GM19324 (cell line): ENCODE measurements around the gene ETV7.
"Not testable (repeated sequence)": the region's sequence is repeated elsewhere in the genome, so short reads cannot be mapped to it uniquely, and the experiment has no call there.

Experiments used
- ATAC-seq: cut with Tn5 transposase; IDR thresholded peaks from one replicate; pipeline ENCODE4 v1.9.1; 2021; ENCODE audit warnings: mild to moderate bottlenecking, moderate library complexity; ENCODE audit not compliant: unreplicated experiment, low FRiP score

Gene ETV7

DNA sequence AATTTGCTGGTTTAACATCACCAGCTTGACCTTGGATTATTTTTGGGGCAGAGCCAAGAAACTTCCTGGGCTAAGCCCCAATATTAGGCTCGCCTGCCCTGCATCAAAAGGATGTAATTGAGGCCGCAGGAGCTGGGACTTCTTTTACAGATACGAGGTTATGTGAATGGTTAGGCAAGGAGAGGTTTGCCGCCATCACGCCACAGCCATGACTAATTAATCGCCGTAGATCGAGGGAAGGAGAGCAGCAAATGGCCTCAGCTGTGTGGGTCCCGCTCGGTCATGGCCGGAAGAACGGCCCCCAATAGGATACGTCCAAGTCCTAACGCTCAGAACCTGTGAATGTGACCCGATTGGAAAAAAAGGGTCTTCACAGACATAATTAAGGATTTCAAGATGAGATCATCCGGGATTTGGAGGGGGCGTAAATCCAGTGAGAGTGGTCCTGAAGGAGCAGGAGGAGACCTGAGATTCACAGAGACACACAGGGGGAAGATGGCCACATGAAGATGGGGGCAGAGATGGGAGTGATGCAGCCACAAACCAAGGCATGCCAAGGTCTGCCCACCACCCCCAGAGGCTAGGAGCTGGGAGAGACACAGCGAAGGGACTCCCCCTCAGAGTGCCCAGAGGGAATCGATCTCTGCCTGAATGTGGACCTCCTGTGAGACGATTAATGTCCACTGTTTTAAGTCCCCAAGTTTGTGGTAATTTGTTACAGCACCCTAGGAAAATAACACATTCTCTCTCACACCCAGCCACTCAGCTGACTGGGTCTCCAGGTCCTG, 40.8 kb downstream of the ETV7 start:
- no peak for ATAC-seq

GRCh38 chr6:36345681-36346466, 41.6 kb downstream of the ETV7 start:
- ATAC-seq, result no peak

GRCh38 chr6:36343109-36343680, 44.3 kb downstream of the ETV7 start:
- ATAC-seq, result no peak

DNA sequence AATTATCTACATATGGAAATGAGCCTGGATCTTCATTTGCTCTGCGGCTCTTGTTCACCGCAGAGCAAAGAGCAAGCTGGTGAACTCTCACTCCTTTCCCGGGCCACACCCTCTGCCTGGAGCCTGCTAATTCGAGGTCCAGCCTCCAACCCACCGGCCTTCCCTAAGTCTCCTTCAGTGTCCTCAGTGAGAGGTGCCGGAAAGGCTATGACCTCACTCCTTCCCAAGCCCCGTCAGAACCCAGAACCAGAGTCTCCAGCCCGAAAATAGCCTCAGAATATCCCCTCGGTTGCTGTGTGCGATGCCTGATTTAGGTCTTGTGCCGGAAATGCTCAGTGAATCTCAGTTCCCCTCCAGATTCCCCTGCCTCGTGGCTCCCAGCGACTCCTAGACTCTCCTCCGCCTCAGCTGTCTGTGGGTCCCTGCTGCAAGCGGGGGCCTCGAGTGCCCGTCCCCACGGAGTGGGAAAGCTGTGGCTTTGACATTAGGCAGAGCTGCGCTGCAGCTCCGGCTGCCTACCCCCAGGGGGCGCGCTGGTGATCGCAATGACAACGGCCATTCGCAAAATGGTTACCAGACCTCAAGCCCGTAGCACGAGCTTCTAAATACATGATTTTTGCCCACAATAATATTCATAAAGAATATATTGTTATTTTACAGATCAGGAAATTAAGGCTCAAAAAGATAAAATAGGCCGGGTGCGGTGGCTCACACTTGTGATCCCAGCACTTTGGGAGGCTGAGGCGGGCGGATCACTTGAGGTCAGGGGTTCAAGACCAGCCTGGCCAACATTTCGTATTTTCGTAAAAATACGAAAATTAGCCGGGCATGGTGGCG, 46.6 kb downstream of the ETV7 start:
- ATAC-seq, result no peak

DNA sequence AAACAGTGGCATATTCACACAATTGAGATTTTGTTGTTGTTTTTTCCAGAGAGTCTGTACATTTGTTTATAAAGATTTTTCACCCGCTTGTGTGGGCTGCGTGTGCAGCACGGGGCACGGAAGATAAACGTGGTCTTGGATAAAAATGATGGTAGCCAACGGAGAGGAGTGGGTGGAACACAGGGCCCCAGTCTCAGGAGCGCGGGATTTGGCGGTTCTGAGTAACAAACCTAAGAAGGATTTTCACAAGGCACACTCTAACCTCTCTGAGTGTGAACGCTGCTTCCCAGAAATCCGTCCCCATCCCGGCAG, 47.2 kb downstream of the ETV7 start:
- no peak for ATAC-seq

GRCh38 chr6:36339146-36339545, 48.3 kb downstream of the ETV7 start:
- no peak for ATAC-seq

- not testable (repeated sequence) for ATAC-seq
Measured at GRCh38 chr6:36338223-36338622, 49.2 kb downstream of the ETV7 start.

GRCh38 chr6:36337814-36338213, 49.7 kb downstream of the ETV7 start:
- ATAC-seq, result no peak

DNA sequence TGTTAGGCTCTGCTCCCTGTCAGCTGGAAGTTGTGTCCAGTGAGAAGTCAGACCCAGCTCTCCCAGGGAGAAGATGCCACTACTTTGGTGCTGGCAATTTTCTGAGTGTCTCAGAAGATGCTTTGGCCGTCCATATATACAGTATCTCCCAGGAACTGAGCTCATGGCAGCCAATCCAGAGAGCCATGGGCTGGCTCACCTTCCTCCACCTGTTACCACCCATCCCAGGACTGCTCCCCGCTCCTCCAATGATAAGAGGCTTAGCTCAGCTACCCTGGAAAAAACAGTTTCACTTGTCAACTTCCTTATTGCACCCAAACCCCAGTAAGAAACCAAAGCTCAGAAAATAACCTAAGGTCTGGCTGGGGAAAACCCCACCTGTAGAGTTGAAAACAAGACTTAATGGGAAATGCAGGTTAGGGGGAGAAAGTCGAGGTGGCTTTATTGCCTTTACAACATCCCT, 50.7 kb downstream of the ETV7 start, which contains the start of gene BNIP5:
Gene BNIP5, minus strand, starts transcription at position 110 of the 463 bp plus-strand sequence. CDS start 6,198 bp downstream, outside the sequence.
- no peak for ATAC-seq

DNA sequence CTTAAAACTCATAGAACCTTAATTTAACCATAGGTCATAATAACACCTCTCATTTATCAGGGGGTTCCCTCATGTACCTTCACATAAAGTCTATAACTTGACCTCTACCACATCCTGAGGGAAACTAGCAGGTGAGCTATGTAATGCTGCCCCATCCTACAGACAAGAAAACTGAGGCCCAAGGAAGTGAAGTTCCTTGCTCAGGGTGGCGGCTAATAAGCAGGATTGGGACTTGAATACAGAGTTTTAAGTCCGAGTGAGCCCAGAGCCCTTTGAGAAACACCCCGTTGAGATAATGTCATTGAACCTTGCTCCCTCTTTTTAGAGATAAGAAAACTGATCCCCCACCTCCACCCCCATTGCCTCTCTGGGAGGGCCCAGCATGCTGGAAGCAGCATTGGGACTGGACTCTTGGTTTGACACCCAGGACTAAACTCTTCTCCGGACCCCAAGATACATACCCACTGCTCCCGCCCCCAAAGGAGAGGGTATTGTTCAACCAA, 51.2 kb downstream of the ETV7 start:
- ATAC-seq, result no peak

- no peak for ATAC-seq
Measured at GRCh38 chr6:36335465-36336207, 51.8 kb downstream of the ETV7 start.

GRCh38 chr6:36334832-36335459, 52.5 kb downstream of the ETV7 start:
- no peak for ATAC-seq

- ATAC-seq, result no peak
Measured at GRCh38 chr6:36333931-36334725, 53.3 kb downstream of the ETV7 start.

- no peak for ATAC-seq
Measured at GRCh38 chr6:36333171-36333895, 54.1 kb downstream of the ETV7 start.

DNA sequence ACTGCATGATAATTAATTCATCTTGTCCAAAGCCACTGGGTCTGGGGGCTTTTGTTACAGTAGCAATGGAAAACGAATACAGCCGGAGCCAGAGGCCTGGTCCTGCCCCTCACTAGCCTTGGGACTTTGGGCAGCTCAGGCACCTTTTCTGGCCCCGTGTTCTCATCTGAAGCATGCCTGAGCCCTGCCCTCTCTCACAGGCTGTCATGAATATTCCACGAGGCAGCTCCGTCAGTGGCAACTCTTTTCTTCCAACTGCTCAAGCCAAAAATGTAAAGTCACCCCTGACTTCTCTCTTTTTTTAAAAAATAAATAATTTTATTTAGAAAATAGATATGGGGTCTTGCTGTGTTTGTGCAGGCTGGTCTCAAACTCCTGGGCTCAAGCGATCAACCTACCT, 56.1 kb downstream of the ETV7 start:
- ATAC-seq, result no peak

DNA sequence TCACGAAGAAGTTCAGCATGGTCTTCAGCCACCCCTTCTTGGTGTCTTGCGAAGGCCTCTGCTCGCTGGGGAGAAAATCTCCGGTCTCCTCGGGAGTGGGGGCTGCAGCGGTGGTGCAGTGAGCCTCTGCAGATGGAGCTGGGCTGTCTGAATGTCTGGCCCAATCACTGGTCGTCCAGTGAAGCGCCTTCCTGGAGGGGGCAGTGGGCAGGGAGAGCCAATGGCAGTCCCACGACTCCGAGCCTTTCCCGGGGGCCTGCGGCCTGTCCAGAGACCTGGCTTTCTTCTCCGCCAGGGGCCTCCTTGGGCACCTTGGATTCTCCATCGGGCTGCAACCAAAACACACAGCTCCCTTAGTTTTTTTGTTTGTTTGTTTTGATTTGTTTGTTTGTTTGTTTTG, 57.1 kb downstream of the ETV7 start:
- ATAC-seq, result no peak

DNA sequence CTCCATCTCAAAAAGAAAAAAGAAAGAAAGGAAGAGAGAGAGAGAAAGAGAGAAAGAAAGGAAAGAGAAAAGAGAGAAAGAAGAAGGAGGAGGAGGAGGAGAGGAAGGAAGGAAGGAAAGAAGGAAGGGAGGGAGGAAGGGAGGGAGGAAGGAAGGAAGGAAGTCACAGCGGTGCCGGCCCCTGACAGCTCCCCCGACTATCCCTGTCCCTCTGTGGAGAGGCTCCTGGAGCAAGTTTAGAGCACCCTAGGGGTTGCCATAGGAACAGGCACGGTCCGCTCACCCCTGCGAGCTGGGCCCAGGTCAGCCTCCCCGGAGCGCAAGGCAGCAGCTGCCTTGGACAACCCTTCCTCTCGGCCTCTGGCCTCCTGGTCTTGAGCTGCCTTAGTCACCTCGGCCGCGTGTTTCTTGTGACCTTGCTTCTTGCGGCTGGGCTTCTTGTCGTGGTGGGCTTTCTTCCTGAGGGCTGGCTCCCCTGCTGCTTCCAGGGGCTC, 57.6 kb downstream of the ETV7 start:
- no peak for ATAC-seq

DNA sequence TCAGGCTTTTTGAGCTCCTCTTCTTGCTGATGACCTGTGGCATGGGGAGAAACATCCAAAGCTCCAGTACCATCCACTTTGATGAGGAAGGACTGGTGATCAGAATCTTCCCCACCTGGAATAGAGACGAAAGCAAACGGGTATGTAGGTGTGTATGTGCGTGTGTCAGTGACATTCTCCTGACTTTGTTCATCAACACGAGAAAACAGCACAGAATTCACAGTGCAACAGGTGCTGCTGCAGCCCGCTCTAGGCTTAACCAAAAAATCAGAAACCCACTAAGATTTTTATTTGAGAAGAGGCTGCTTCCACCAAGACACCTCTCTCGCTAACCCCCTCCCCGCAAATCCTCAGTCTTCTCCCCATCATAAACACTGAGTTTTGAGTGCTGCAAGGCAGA, 58.9 kb downstream of the ETV7 start:
- ATAC-seq, result no peak
